Hepatocyte (in vitro differentiated cells): ENCODE results near the gene RAB8A. TPM values are rescaled to one million over a fixed set of nuclear protein-coding genes. Genes with fewer than 3 reads are reported as not detected.

ENCODE experiments used
- DNase-seq: peaks from one replicate; pipeline ENCODE4 v3.0.0-alpha.2; 2016; ENCODE audit warnings: low spot score
- H2AFZ ChIP-seq: fragments of 200-600 bp; sonication (generic); 2 replicates; pipeline ENCODE4 v1.6.0; 2016; ENCODE audit warnings: antibody characterized with exemption, mild to moderate bottlenecking
- H3K27ac ChIP-seq: fragments of 200-600 bp; sonication (generic); 2 replicates; pipeline ENCODE4 v1.5.1; 2016; ENCODE audit warnings: mild to moderate bottlenecking
- H3K27me3 ChIP-seq: fragments of 200-600 bp; sonication (generic); 2 replicates; pipeline ENCODE4 v1.6.1; 2016
- H3K36me3 ChIP-seq: fragments of 200-600 bp; sonication (generic); replicated peaks from 2 replicates; pipeline ENCODE4 v1.5.1; 2016; ENCODE audit warnings: low read depth; ENCODE audit not compliant: insufficient read depth
- H3K4me1 ChIP-seq: fragments of 200-600 bp; sonication (generic); 2 replicates; pipeline ENCODE4 v1.5.1; 2016; ENCODE audit warnings: mild to moderate bottlenecking, moderate library complexity; ENCODE audit not compliant: insufficient read depth
- H3K4me2 ChIP-seq: fragments of 200-600 bp; sonication (generic); 2 replicates; pipeline ENCODE4 v1.6.0; 2016
- H3K4me3 ChIP-seq: fragments of 200-600 bp; sonication (generic); 2 replicates; pipeline ENCODE4 v1.5.1; 2016; ENCODE audit warnings: mild to moderate bottlenecking
- H3K79me2 ChIP-seq: fragments of 200-600 bp; sonication (generic); 2 replicates; pipeline ENCODE4 v1.6.0; 2017; ENCODE audit warnings: mild to moderate bottlenecking
- H3K9me2 ChIP-seq: fragments of 200-600 bp; sonication (generic); replicated peaks from 2 replicates; pipeline ENCODE4 v1.6.0; 2017; ENCODE audit warnings: mild to moderate bottlenecking; ENCODE audit not compliant: insufficient read depth
- H3K9me3 ChIP-seq: fragments of 200-600 bp; sonication (generic); 2 replicates; pipeline ENCODE4 v1.5.1; 2016; ENCODE audit warnings: low read depth, mild to moderate bottlenecking
- H4K20me1 ChIP-seq: fragments of 200-600 bp; sonication (generic); 2 replicates; pipeline ENCODE4 v1.6.0; 2016; ENCODE audit warnings: mild to moderate bottlenecking; ENCODE audit not compliant: insufficient read depth, poor library complexity, severe bottlenecking
- EZH2 ChIP-seq: fragments of 200-600 bp; sonication (generic); IDR thresholded peaks from 2 replicates; pipeline ENCODE4 v1.6.1; 2016; ENCODE audit warnings: antibody characterized with exemption, mild to moderate bottlenecking, borderline replicate concordance
- EZH2phosphoT487 ChIP-seq: fragments of 200-600 bp; sonication (generic); IDR thresholded peaks from one replicate; pipeline ENCODE4 v1.6.1; 2018; ENCODE audit warnings: antibody characterized with exemption, mild to moderate bottlenecking, low read depth, moderate library complexity; ENCODE audit not compliant: unreplicated experiment, severe bottlenecking
- WGBS: methylation state at CpG from one replicate; pipeline ENCODE4 v1.1.6; 2016; ENCODE audit warnings: low lambda C conversion rate; ENCODE audit errors: missing lambda C conversion rate; 5-methylcytosine and 5-hydroxymethylcytosine counted together
- polyA plus RNA-seq: library from polyadenylated mRNA; unstranded; fragments of >200 nt; fragmentation: Nextera tagmentation; extraction: Ambion mirVana; gene quantifications from 2 replicates; pipeline ENCODE4 v1.2.1, GENCODE V29; 2016
- total RNA-seq: library from RNA; depleted of rRNA; stranded (reverse); fragments of >200 nt; gene quantifications from 2 replicates; pipeline ENCODE4 v1.2.3, GENCODE V29; 2014
- TF ChIP-seq, protein P1 (sequence below): fragments of 200-600 bp; sonication (generic); IDR thresholded peaks from 2 replicates; pipeline ENCODE4 v1.5.1; 2016; ENCODE audit warnings: antibody characterized with exemption, mild to moderate bottlenecking; ENCODE audit not compliant: poor library complexity

RAB8A gene
- 60.2 and 77.0 TPM in 2 replicates for total RNA-seq
- polyA plus RNA-seq: 84.4 and 89.5 TPM in 2 replicates

DNA sequence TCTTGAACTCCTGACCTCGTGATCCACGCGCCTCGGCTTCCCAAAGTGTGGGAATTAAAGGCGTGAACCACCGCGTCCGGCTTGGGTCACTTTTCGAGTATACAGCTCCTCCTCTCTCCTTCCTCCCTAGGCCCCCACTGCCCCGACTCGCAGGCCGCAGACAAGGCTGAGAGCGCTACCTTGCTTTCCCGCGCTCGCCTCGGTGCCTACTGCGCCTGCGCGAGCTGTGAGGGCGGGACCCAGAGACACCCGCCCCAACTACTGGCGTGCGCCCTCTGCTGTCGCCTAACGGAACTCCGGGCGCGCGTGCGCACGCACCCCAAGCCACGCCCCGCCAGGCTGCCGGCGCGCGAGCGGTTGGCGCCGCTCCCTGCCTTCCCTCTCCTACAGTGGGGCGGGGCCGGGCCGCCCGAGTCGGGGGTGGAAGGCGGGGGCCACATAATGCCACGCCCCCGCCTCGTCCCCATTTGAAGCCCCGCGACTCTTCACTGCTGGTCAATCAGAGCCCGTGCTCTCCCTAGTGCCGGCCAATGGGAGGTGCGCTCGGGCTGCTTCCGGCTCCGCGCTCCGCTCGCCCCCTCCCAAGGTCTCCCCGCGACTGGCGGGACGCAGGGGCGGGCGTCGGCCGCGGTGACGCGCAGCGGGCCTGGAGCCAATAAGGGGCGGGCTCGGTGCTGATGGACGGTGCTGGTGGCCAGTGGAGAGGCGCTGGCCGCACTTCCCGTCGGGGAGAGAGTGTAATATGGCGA is at the start of gene RAB8A:
TSS of gene RAB8A (plus strand) at position 730 of the 749 bp plus-strand sequence. CDS start at position 743, 13 bp downstream.
- H3K36me3 ChIP-seq: no peaks in the 10 kb centered on the region
- peaks cover 9% of the 10 kb centered on the region for H4K20me1 ChIP-seq
- peak; percentile 100 for DNase-seq
- H3K4me1 ChIP-seq: peaks cover 12% of the 10 kb centered on the region
- no peak for TF ChIP-seq EZH2
- TF ChIP-seq, protein P1, sequence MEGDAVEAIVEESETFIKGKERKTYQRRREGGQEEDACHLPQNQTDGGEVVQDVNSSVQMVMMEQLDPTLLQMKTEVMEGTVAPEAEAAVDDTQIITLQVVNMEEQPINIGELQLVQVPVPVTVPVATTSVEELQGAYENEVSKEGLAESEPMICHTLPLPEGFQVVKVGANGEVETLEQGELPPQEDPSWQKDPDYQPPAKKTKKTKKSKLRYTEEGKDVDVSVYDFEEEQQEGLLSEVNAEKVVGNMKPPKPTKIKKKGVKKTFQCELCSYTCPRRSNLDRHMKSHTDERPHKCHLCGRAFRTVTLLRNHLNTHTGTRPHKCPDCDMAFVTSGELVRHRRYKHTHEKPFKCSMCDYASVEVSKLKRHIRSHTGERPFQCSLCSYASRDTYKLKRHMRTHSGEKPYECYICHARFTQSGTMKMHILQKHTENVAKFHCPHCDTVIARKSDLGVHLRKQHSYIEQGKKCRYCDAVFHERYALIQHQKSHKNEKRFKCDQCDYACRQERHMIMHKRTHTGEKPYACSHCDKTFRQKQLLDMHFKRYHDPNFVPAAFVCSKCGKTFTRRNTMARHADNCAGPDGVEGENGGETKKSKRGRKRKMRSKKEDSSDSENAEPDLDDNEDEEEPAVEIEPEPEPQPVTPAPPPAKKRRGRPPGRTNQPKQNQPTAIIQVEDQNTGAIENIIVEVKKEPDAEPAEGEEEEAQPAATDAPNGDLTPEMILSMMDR: peak; percentile 98
- H3K79me2 ChIP-seq: peaks cover 44% of the 10 kb centered on the region
- H3K9me3 ChIP-seq: no peaks in the 10 kb centered on the region
- H3K9me2 ChIP-seq: no peaks in the 10 kb centered on the region
- peak within 1 kb of the TSS; percentile 33 for H2AFZ ChIP-seq
- no peaks in the 10 kb centered on the region for H3K27me3 ChIP-seq
- peak within 1 kb of the TSS; percentile 59 for H3K4me3 ChIP-seq
- H3K4me2 ChIP-seq: peak within 1 kb of the TSS; percentile 95
- peak within 1 kb of the TSS; percentile 84 for H3K27ac ChIP-seq
- 2% methylated on average over 62 of the region's 81 CpGs for WGBS

DNA sequence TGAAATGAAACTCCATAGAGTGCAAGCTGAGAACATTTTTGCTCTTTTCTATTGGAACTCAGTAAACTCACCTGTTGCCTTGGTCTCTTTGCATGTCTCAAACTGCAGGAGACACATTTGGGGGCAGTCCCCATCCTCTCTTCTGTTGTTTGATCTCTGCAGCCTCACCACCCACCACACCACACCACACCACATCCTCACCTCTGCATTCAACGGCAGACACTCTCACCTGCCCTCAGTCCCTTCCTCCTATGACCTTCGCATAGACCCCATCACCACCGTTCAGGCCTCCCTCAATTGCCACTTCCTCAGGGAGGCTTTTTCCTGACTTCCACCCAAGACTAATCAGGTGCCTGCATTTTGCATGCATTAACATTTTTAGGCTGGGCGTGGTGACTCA is 49.7 kb upstream of the RAB8A start:
- H3K4me1 ChIP-seq: no peaks in the 10 kb centered on the region
- H3K79me2 ChIP-seq: no peaks in the 10 kb centered on the region
- no peak for DNase-seq
- H4K20me1 ChIP-seq: no peaks in the 10 kb centered on the region
- H3K27me3 ChIP-seq: no peaks in the 10 kb centered on the region
- no peaks in the 10 kb centered on the region for H3K9me2 ChIP-seq
- 90% methylated on average over 4 of the region's 4 CpGs for WGBS
- TF ChIP-seq EZH2 (no peak), EZH2phosphoT487 (no peak)
- TF ChIP-seq, protein P1: no peak
- H3K27ac ChIP-seq: no peak overlapping the region
- H3K4me3 ChIP-seq: no peak overlapping the region
- H2AFZ ChIP-seq: no peak overlapping the region
- no peak overlapping the region for H3K4me2 ChIP-seq
- no peaks in the 10 kb centered on the region for H3K9me3 ChIP-seq
- H3K36me3 ChIP-seq: no peaks in the 10 kb centered on the region

DNA sequence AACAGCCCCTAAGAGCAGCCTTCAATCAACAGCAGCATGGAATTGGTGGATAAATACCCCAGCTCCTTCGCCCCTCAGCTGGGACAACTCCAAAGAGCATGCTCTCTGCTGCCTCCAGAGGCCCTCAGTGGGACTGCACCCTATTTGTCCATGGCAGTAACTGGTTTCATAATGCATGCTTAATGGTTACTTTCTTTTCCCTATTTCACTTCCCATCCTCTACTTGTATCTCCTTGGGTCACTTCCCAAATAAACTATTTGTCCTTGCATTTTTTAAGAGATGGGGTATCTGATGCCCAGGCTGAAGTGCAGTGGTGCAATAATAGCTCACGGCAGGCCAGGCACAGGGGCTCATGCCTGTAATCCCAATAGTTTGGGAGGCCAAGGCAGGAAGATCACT is 48.9 kb upstream of the RAB8A start:
- Histone ChIP-seq H3K27ac (no peak overlapping the region), H3K27me3 (no peaks in the 10 kb centered on the region), H3K4me1 (no peaks in the 10 kb centered on the region), H3K9me2 (no peaks in the 10 kb centered on the region), H3K79me2 (no peaks in the 10 kb centered on the region), H3K9me3 (no peaks in the 10 kb centered on the region), H3K4me3 (no peak overlapping the region), H3K4me2 (no peak overlapping the region), H2AFZ (no peak overlapping the region), H3K36me3 (no peaks in the 10 kb centered on the region), H4K20me1 (no peaks in the 10 kb centered on the region)
- DNase-seq: peak; percentile 58
- TF ChIP-seq, protein P1: peak; percentile 50
- TF ChIP-seq EZH2: no peak
- whole genome bisulfite sequencing: 70% methylated on average over 2 of the region's 2 CpGs
